Non-pigmented ciliary epithelial cell (primary cell): Measurements from ENCODE around the gene GRK1.

ENCODE experiments used
- DNase-seq: peaks from one replicate; pipeline ENCODE4 v3.0.0-alpha.2; 2010; ENCODE audit warnings: low read depth

GRK1 gene

GRCh38 chr13:113758651-113759524, 91.9 kb downstream of the GRK1 start, which contains the start of gene TMEM255B:
TSS of gene TMEM255B (plus strand) at chr13:113759226. CDS start at chr13:113759270, 44 bp downstream.
- no peak for DNase-seq

- DNase-seq = no peak
These were observed 92.6 kb downstream of the GRK1 start for GRCh38 chr13:113759525-113760137.

GRCh38 chr13:113761136-113761535, 94.1 kb downstream of the GRK1 start:
- no peak for DNase-seq

- no peak for DNase-seq
These were observed 95.1 kb downstream of the GRK1 start for GRCh38 chr13:113762075-113762474.

- no peak for DNase-seq
These were observed 95.5 kb downstream of the GRK1 start for GRCh38 chr13:113762538-113762937.

GRCh38 chr13:113763254-113763653, 96.2 kb downstream of the GRK1 start:
- no peak for DNase-seq

GRCh38 chr13:113763961-113764792, 97.2 kb downstream of the GRK1 start:
- no peak for DNase-seq

GRCh38 chr13:113764793-113765563, 98.0 kb downstream of the GRK1 start:
- no peak for DNase-seq

- no peak for DNase-seq
These were observed 98.5 kb downstream of the GRK1 start for GRCh38 chr13:113765564-113765910.

- DNase-seq = no peak
These were observed 99.2 kb downstream of the GRK1 start for GRCh38 chr13:113766035-113766800.

- no peak for DNase-seq
These were observed 100.3 kb downstream of the GRK1 start for GRCh38 chr13:113767366-113767765.

GRCh38 chr13:113768018-113768905, 101.2 kb downstream of the GRK1 start:
- DNase-seq = no peak

GRCh38 chr13:113769106-113769505, 102.1 kb downstream of the GRK1 start:
- DNase-seq = no peak

GRCh38 chr13:113769881-113770280, 102.9 kb downstream of the GRK1 start:
- no peak for DNase-seq

- no peak for DNase-seq
These were observed 103.4 kb downstream of the GRK1 start for GRCh38 chr13:113770441-113770840.

- no peak for DNase-seq
These were observed 103.9 kb downstream of the GRK1 start for GRCh38 chr13:113770937-113771336.

- no peak for DNase-seq
These were observed 104.8 kb downstream of the GRK1 start for GRCh38 chr13:113771709-113772331.

- no peak for DNase-seq
These were observed 107.4 kb downstream of the GRK1 start for GRCh38 chr13:113774177-113775107.
